GM20431 (cell line): ENCODE results near the gene ASIC1.

Source experiments
- in situ Hi-C: fragments of 300-500 bp; cut with MseI, MboI; formaldehyde crosslinking; loops from one replicate; pipeline ENCODE4 v1.15.0; 2020; ENCODE audit warnings: low sequenced_read_pairs; ENCODE audit not compliant: unreplicated experiment

ASIC1 gene

DNA sequence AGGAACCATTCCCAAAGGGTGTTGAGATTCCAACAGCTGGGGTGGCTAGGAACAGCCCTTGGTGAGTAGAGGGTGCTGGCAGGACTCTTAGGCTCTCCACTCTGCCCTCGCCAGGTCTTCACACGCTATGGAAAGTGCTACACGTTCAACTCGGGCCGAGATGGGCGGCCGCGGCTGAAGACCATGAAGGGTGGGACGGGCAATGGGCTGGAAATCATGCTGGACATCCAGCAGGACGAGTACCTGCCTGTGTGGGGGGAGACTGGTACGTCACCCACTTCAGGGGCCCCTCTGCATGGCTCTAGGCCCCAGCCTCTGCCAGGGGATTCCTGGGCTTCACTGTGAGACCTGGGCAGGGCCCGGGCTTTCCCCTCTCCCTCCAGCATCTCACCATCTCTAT lies 19.7 kb downstream of the ASIC1 start:
- in situ Hi-C loops = no loop called here

DNA sequence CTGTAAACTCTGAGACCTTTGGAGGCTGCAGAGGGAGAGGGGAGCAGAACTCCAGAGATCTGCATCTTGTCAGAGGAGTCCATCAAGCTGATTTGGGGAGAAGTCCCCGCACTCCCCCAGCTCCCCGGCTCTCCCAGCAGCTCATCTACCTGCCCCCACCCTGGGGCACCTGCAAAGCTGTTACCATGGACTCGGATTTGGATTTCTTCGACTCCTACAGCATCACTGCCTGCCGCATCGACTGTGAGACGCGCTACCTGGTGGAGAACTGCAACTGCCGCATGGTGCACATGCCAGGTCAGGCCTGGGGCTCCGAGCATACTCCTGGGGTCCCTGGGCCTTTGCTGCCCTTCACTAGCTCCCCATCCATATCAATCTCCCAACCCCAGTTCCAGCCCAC lies 20.9 kb downstream of the ASIC1 start:
- in situ Hi-C loops = no loop called here

DNA sequence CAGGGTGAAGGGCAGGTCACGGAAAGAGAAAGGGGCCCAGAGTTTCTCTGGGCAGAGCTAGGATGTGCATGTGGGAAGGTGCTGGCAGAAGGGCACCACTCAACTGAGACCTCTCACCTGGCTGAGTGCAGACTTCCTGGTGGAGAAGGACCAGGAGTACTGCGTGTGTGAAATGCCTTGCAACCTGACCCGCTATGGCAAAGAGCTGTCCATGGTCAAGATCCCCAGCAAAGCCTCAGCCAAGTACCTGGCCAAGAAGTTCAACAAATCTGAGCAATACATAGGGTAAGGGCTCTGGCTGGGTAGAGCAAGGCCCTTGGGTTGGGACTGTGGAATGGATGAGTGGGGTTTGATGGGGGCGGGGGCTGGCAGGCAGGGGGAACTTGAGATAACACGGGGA lies 22.4 kb downstream of the ASIC1 start:
- in situ Hi-C loops = loop anchor here (10.0 kb wide), 1 partner anchor 95 kb away; no protein-coding TSS in a partner anchor

DNA sequence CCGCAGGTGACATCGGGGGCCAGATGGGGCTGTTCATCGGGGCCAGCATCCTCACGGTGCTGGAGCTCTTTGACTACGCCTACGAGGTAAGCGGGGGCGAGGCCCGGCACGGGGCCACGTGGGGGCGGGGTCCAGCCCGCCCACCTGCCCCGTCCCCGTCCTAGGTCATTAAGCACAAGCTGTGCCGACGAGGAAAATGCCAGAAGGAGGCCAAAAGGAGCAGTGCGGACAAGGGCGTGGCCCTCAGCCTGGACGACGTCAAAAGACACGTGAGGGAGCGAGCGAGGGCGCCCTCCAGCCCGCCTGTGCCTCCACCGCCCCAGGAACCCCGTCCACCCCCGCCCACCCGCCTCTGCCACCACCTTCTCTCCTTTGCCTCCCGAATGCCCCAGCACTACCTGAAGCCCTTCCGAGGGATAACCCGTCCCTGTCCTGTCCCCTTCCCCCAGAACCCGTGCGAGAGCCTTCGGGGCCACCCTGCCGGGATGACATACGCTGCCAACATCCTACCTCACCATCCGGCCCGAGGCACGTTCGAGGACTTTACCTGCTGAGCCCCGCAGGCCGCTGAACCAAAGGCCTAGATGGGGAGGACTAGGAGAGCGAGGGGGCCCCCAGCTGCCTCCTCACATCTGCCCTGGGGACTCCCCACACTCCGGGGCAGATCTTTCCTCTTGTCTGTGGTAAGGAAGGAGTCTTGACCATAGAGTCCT lies 23.9 kb downstream of the ASIC1 start:
- in situ Hi-C loops = loop anchor here (10.0 kb wide), 1 partner anchor 94 kb away; no protein-coding TSS in a partner anchor

DNA sequence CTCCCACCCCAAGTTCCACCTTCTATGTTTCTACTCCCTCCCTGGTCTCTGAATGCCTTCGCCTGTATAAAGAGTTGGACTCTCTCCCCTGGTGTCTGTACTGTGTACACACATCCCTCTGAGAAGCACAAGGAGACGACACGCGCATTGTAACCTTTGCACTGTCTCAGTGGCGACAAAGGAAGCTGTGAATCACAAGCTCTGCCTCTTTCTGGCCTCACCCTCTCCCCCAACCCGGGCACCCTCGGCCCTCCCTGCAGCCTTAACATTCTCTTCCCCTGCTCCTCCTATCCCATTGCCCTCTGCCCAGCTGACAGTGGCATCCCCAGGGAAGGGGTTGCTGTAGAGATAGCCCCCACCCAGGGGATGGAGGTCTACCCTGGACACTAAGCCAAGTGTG lies 25.2 kb downstream of the ASIC1 start:
- in situ Hi-C loops = loop anchor here (10.0 kb wide), 1 partner anchor 92 kb away; no protein-coding TSS in a partner anchor

DNA sequence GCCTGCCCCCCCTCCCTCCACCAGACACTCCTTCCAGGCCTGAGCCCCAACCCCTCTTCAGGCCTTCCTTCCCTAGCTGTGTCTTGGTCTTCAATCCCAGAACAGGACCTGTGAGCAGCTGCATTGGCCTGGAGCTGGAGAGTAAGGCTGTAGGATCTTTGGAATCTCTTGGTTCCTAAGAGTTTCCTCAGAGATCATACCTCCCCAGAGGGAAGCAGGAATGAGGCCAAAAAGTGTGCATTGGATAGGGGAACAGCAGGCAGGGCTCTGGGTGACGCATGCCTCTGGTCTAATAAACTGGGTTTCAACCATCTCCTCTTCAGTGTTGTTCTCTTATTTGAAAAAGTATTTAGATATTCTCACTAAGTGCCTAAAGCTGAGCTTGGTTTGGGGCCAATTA lies 25.9 kb downstream of the ASIC1 start:
- in situ Hi-C loops = loop anchor here (10.0 kb wide), 1 partner anchor 92 kb away; no protein-coding TSS in a partner anchor

DNA sequence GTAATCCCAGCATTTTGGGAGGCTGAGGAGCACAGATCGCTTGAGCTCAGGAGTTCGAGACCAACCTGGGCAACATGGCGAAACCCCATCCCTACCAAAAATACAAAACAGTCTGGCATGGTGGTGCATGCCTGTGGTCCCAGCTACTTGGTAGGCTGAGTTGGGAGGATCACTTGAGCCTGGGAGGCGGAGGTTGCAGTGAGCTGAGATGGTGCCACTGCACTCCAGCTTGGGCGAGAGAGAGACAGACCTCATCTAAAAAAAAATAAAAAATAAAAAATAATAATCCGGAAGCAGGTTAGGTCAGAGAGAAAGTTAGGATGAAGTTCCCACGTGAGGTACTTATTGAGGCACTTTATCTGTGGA lies 27.0 kb downstream of the ASIC1 start:
- in situ Hi-C loops = loop anchor here (10.0 kb wide), 1 partner anchor 90 kb away; no protein-coding TSS in a partner anchor

DNA sequence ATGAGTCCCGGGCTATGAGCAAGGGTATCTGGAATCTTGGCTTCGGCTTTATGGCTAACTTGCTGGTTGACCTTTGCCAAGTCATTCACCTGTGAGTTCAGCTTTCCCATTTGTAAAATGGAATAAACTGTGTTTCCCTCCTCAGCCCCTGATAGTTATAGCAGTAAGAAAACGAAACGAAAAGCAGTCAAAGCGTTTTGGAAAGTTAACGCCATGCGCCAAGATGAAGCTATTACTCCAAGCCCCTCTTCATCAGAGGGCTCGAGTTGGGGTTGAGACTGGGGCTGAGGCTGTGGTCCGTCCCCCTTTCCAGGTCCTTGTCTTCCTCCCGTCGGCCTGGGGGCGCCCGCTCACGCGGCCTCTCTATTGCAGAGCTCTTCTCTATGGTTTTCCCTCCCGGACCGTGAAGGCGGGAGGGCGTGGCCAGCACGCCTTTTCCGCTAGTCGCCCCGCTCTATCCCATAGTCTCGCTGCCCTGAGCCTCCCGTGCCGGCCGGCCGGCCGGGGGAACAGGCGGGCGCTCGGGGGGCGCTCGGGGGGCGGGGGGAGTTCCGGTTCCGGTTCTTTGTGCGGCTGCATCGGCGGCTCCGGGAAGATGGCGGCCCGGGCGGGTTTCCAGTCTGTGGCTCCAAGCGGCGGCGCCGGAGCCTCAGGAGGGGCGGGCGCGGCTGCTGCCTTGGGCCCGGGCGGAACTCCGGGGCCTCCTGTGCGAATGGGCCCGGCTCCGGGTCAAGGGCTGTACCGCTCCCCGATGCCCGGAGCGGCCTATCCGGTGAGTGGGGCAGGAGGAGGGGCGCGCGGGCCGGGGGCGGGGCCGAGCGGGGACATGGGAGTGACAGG lies 27.6 kb downstream of the ASIC1 start, which contains the start of gene SMARCD1:
Gene SMARCD1, plus strand, starts transcription at position 568 of the 840 bp plus-strand sequence. Its CDS starts 28 bp downstream, at position 596.
- in situ Hi-C loops = loop anchor here (10.0 kb wide), 1 partner anchor 90 kb away; no protein-coding TSS in a partner anchor

DNA sequence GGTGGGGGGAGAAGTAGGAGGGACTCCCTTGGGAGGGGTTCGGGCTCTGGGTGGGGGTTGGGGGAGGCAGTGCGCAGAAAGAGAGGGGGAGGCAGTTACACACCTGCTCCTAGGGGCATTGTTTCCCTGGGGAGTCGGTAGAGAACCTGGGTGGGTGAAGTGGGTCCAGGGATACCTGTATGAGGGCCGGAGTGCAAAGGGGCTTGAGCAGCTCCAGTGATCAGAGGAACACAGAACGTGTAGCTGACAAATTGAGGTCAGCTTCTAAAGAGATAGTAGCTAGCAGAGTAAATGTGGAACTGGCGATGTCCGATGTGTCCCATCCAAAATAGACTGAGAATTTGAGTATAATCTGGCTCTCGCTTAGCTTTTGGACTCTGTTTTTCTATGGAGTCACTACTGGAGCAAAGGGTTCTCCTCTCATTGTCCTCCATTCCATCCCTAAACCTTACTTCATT lies 28.2 kb downstream of the ASIC1 start:
- in situ Hi-C loops = loop anchor here (10.0 kb wide), 1 partner anchor 89 kb away; no protein-coding TSS in a partner anchor

DNA sequence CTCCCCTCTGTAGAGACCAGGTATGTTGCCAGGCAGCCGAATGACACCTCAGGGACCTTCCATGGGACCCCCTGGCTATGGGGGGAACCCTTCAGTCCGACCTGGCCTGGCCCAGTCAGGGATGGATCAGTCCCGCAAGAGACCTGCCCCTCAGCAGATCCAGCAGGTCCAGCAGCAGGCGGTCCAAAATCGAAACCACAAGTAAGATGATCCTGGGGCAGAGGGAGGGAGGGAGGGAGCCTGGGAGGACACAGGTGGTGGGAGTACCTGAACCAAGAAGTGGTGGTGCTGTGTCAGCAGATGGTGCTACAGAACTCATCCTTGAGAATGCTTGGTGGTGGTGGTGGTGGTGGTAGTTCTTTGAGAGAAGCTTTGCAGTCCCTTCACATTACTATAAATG lies 28.8 kb downstream of the ASIC1 start:
- in situ Hi-C loops = loop anchor here (10.0 kb wide), 1 partner anchor 89 kb away; no protein-coding TSS in a partner anchor

DNA sequence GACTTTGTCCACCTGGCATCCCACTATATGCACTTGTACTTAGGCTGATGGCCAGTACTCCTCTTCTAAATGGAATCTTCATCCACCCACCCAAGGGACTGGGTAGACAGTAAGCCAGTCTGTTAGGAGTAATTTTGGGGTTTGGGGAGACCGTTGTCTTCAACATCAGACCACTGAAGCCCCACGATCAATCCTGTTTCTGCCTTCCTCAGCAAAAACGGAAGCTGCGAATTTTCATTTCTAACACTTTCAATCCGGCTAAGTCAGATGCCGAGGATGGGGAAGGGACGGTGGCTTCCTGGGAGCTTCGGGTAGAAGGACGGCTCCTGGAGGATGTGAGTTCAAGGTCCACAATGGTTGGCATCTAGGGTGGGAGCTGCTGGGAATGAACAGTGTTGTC lies 29.8 kb downstream of the ASIC1 start:
- in situ Hi-C loops = loop anchor here (10.0 kb wide), 1 partner anchor 88 kb away; no protein-coding TSS in a partner anchor

DNA sequence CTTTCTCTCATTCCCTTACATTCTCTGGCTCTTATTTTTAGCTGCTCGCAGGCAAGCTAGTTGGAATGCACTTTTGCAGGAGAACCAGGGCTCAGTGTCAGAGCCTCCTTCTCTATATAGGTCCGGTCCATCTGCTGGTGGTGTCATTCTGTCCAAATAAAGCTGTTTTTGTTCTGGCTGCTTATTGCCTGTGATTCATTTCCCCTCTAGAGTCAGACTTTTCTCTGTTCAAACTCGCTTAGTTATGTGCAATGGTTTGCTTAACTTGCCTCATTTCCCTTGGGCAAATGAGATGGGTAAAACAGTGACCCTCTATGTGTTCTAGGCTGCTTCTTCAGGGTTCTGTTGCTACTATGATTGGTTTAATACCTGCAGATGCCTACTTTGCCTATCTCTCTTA lies 30.6 kb downstream of the ASIC1 start:
- in situ Hi-C loops = loop anchor here (10.0 kb wide), 1 partner anchor 87 kb away; no protein-coding TSS in a partner anchor

DNA sequence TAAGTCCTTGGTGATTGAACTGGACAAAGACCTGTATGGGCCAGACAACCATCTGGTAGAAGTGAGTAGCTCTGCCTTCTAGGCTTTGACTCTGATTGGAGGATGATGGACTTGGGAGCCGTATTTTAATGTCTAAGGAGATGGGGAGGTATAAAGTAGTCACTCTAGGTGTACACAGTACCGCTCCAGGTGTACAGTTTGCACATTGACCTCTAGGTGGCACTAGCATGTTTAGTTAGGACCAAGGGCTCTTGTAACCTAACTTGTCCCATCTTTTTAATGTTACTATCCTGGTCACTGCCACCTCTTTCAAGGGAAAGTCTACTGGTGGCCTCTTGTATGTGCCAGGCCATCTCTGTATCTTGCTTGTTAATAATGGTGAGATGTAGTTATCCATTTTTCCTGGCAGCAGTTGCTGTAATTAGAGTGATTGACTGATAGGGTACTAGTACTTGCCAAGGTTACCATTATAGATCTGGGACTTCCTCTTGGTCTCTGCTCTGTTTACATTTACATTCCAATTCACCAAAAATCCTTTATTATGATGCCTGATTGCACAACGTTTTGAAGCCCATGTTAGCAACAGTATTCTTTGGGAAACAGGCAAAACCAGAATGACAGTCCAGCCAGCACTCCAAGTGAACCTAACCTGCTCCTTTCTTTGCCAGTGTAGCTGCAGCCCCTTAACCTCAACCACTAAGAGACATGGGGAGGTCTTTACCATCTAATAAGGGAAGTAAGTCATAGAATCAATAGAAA lies 31.4 kb downstream of the ASIC1 start:
- in situ Hi-C loops = loop anchor here (10.0 kb wide), 1 partner anchor 86 kb away; no protein-coding TSS in a partner anchor

DNA sequence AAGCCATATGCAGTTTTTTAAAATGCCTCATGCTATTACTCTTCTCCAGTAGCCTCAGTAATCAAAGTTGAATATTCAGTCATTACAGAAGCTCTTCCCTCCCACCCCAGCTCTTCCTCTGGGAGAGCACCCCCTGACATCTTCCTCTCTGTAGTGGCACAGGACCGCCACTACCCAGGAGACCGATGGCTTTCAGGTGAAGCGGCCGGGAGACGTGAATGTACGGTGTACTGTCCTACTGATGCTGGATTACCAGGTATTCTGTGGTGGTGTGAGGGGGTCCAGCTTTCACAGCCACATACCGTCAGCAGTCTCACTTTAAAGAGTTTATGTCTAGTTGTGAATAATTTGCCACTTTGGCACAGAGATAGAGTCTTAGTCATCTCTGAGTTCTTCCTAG lies 32.3 kb downstream of the ASIC1 start:
- in situ Hi-C loops = loop anchor here (10.0 kb wide), 1 partner anchor 85 kb away; no protein-coding TSS in a partner anchor

DNA sequence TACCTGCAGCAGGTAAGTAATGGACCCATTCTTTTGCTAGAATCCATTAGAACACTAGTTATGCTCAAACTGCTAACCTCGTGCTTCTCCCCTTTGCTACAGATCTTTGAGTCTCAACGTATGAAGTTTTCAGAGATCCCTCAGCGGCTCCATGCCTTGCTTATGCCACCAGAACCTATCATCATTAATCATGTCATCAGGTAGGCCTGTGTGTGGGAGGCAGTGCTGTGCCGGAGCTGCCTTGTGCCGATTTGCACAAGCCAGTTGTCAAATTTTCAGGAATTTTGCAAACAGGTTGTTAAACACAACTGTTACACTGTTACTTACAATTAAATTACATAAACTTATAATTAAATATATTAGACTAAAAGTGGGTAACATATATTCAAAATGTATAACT lies 33.0 kb downstream of the ASIC1 start:
- in situ Hi-C loops = no loop called here

DNA sequence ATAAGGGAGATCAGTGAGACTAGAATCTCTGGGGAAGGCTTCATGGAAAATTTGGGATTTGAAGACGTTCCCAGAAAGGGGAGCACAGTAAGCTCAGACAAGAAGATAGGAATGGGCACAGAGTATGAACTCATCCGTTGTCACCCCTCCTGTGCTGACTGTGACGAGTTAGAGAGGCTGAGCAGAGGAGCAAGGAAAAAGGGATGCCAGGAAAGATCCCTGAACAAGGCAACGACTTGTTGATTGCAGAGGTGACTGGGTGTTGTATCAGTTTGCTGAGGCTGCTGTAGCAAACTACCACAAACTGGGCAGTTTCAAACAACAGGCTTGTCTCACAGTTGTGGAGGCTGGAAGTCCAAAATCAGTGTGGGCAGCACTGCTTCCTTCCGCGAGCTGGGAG lies 40.6 kb downstream of the ASIC1 start:
- in situ Hi-C loops = no loop called here

DNA sequence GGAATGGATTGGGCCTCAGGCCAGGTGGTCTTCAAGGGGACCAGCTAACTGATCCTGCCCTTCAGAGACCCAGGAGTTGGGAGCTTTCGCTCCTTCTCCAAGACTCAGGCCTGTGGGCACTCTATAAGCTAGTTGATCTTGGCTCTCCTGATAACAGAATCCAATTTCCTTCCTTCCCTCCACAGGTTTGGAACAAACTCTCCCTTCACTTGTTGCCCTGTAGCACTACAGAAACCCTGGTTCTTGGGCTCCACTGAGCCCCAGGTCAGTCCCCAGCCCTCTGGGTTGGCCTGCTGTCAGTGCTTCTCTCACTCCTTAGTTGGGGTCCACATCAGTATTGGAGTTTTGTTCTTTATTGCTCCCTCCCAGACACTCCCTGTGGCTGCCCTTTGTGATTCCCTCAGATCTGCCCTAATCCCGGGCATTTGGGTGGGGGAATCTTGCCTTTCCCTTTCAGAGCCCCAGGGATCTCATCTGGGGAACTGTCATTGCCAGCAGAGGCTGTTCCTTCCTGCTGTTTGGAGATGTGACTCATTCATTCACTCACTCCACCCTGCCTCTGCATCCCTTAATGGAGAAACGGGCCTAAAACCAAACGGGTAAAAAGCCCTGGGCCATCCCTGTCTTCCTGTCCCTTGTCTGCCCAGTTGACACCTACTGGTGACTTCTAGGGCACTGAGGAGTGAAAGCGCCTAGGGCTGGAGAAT lies 42.1 kb downstream of the ASIC1 start:
- in situ Hi-C loops = no loop called here

DNA sequence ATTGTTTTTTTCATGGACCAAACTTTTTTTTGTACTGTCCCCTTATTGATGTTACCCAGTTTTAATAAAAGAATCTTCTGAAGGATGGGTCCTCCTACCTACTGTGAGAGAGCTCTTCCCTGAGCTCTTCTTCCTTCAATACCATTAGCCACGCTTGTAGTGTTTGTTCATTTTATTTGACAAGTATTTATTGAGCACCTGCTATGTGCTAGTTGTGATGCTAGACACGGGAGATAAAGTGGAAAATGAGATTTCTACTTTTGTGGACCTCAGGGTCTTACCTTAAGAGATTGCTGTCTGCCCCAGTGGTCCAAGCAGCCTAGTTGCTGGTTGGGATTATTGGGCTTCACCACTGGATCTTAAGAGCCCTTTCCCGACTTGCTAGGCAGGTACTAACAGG lies 43.2 kb downstream of the ASIC1 start:
- in situ Hi-C loops = no loop called here

DNA sequence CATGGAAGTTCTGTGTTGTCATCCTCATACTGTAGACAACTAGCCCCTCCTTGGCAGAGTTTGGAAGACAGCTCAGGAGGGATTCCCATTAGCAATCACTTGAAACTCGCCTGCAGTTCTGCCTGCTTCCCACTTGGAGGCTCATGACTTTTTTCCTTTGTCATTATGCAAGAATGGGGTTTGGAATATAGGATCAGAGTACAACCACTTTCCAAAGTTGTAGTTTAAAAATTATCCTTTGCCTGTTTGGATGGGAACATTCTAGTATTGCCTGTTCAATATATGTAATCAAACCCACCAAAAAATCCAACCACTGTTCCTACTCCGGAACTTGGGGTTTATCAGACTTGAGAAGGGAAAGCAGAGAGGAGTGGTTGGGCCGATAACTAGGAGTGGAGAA lies 44.3 kb downstream of the ASIC1 start:
- in situ Hi-C loops = no loop called here
